ENCODE results near the gene ELAVL4. TPM values are rescaled to one million over a fixed set of nuclear protein-coding genes. Genes with fewer than 3 reads are reported as not detected.

The ELAVL4 gene
- total and polyA plus RNA-seq, 2 donors (not counting 3 experiments of a cell fraction or from before 2014, with no cell fraction given) = not detected

GRCh38 chr1:50228871-50229384 lies 120.2 kb downstream of the ELAVL4 start:
- FAIRE-seq = no peak

More at GRCh38 chr1:50228871-50229384, 120.2 kb downstream of the ELAVL4 start:
- Histone ChIP-seq H3K4me2 (ENCODE audit: insufficient read depth, low read length) (no peak overlapping the region), H4K20me1 (replicated peaks; ENCODE audit: control insufficient read depth, extremely low read depth, insufficient read depth, low read length) (no peaks in the 10 kb centered on the region), H3K4me1 (ENCODE audit: control insufficient read depth, extremely low read depth, insufficient read depth, low read length) (no peaks in the 10 kb centered on the region), H3K4me3 (replicated peaks in 1 of 3; ENCODE audit: insufficient read depth in 1 of 3, low read depth in 1 of 3, low read length in 3 of 3) (no peak overlapping the region), H3K27me3 (ENCODE audit: control insufficient read depth in 2 of 2, insufficient read depth in 2 of 2, low read length in 2 of 2) (no peaks in the 10 kb centered on the region), H3K9me1 (replicated peaks; ENCODE audit: control insufficient read depth, extremely low read depth, insufficient read depth, low read length) (no peaks in the 10 kb centered on the region), H3K9ac (replicated peaks; ENCODE audit: extremely low read depth, insufficient read depth, low read length) (no peak overlapping the region), H3K36me3 (ENCODE audit: control insufficient read depth in 2 of 2, extremely low read depth in 1 of 2, insufficient read depth in 2 of 2, low read length in 2 of 2) (no peaks in the 10 kb centered on the region), H3K9me3 (replicated peaks; ENCODE audit: control insufficient read depth, insufficient read depth, low read length) (no peaks in the 10 kb centered on the region), H3K27ac (ENCODE audit: insufficient read depth, low read depth, low read length) (no peak overlapping the region), H2AFZ (ENCODE audit: low read depth, low read length) (no peak overlapping the region), H3K79me2 (ENCODE audit: control insufficient read depth, insufficient read depth, low read length) (no peaks in the 10 kb centered on the region)
- intact Hi-C loops (cut with micrococcal nuclease) (no loop called here), dilution Hi-C loops (cut with MboI; ENCODE audit: extremely low pct_ligation_motif_present, low sequenced_read_pairs) (no loop called here)
- DNase-seq (ENCODE audit: low read depth, low spot score) = no peak
- ChIA-PET POLR2A (no interaction called here), CTCF (no interaction called here)
- TF ChIP-seq GATA2 (IDR thresholded peaks at IDR 0.05; ENCODE audit: insufficient read depth, insufficient read length, low read depth, low read length) (no peak), FOS (IDR thresholded peaks at IDR 0.05; ENCODE audit: borderline replicate concordance, insufficient read depth, low read length) (no peak), POLR2AphosphoS5 (IDR thresholded peaks at IDR 0.05; ENCODE audit: insufficient read depth, low read depth, low read length) (no peak), JUN (IDR thresholded peaks at IDR 0.05; ENCODE audit: borderline replicate concordance, insufficient read depth, insufficient read length, low read depth) (no peak), CTCF (IDR thresholded peaks at IDR 0.05; ENCODE audit: extremely low read depth in 1 of 2, insufficient read depth in 1 of 2, low read depth in 1 of 2, low read length in 2 of 2) (no peak), EZH2 (IDR thresholded peaks at IDR 0.05; ENCODE audit: borderline replicate concordance, low read depth, low read length, severe bottlenecking) (no peak)
- TF ChIP-seq, protein P1, sequence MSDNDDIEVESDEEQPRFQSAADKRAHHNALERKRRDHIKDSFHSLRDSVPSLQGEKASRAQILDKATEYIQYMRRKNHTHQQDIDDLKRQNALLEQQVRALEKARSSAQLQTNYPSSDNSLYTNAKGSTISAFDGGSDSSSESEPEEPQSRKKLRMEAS (IDR thresholded peaks at IDR 0.05; ENCODE audit: insufficient read depth, insufficient read length) = no peak
- no TSS peak for BruUV-seq (replicated peaks)
